ENCODE data around the gene ADCY4. TPM values are rescaled to one million over a fixed set of nuclear protein-coding genes. Genes with fewer than 3 reads are reported as not detected.

ADCY4 gene
- total RNA-seq, 1 experiment from 2014 or later = 0.86 TPM

- H3K4me3 ChIP-seq (replicated peaks in 1 of 2; ENCODE audit: low read depth in 1 of 2, low read length in 2 of 2) = no peak overlapping the region
- H3K9ac ChIP-seq (ENCODE audit: low read length) = no peak overlapping the region
- POLR2A ChIA-PET = no interaction called here
- no peaks in the 10 kb centered on the region for H3K79me2 ChIP-seq (ENCODE audit: insufficient read depth, low read length)
- DNase-seq (ENCODE audit: low read depth, low spot score) (no peak), ATAC-seq (no peak)
- no peaks in the 10 kb centered on the region for H3K9me3 ChIP-seq (ENCODE audit: control insufficient read depth in 1 of 2, insufficient read depth in 1 of 2, low read depth in 1 of 2, low read length in 2 of 2)
- intact Hi-C loops (cut with micrococcal nuclease) = no loop called here
- no peak overlapping the region for H3K27ac ChIP-seq (ENCODE audit: low read depth, low read length)
- BruUV-seq (replicated peaks) = no TSS peak
- no peak overlapping the region for H3K4me2 ChIP-seq (ENCODE audit: low read length)
- no peak overlapping the region for H2AFZ ChIP-seq (ENCODE audit: low read depth, low read length, poor library complexity, severe bottlenecking)
- H3K27me3 ChIP-seq (ENCODE audit: insufficient read depth, low read length) = no peaks in the 10 kb centered on the region
- RAD21 ChIA-PET (ENCODE audit: low non-redundant PET in 1 of 2, low total read pairs in 2 of 2, uncharacterized antibody in 2 of 2, unreplicated experiment in 2 of 2) = no interaction called here
- H3K36me3 ChIP-seq (ENCODE audit: control insufficient read depth in 1 of 2, insufficient read depth in 2 of 2, low read length in 2 of 2) = no peaks in the 10 kb centered on the region
- TF ChIP-seq FOSL1 (IDR thresholded peaks at IDR 0.05; ENCODE audit: low read depth) (no peak), POLR2A (IDR thresholded peaks at IDR 0.05; ENCODE audit: borderline replicate concordance, extremely low read depth, insufficient read depth, insufficient read length) (no peak), SIN3A (IDR thresholded peaks at IDR 0.05; ENCODE audit: low read depth) (no peak), CTCF (IDR thresholded peaks at IDR 0.05 in 2 of 3, conservative IDR thresholded peaks at IDR 0.05 in 1 of 3; ENCODE audit: borderline replicate concordance in 1 of 3, insufficient read depth in 1 of 3, low read depth in 2 of 3, low read length in 2 of 3) (no peak), ATF3 (IDR thresholded peaks at IDR 0.05) (no peak), EZH2phosphoT487 (IDR thresholded peaks at IDR 0.05; ENCODE audit: borderline replicate concordance) (no peak), EGR1 (IDR thresholded peaks at IDR 0.05; ENCODE audit: low read depth) (no peak), ELF1 (IDR thresholded peaks at IDR 0.05; ENCODE audit: borderline replicate concordance, low read depth) (no peak), JUND (IDR thresholded peaks at IDR 0.05) (no peak), SRF (IDR thresholded peaks at IDR 0.05; ENCODE audit: low read depth) (no peak), YY1 (IDR thresholded peaks at IDR 0.05; ENCODE audit: extremely low read depth, insufficient replicate concordance, low read depth, low read length) (no peak), CEBPB (IDR thresholded peaks at IDR 0.05; ENCODE audit: low read depth) (no peak), SP1 (IDR thresholded peaks at IDR 0.05; ENCODE audit: low read depth) (no peak), TCF7L2 (IDR thresholded peaks at IDR 0.05; ENCODE audit: borderline replicate concordance, extremely low read depth, insufficient read depth, insufficient read length) (no peak), POLR2AphosphoS5 (IDR thresholded peaks at IDR 0.05; ENCODE audit: low read depth, low read length) (no peak)
- TF ChIP-seq, protein P1, sequence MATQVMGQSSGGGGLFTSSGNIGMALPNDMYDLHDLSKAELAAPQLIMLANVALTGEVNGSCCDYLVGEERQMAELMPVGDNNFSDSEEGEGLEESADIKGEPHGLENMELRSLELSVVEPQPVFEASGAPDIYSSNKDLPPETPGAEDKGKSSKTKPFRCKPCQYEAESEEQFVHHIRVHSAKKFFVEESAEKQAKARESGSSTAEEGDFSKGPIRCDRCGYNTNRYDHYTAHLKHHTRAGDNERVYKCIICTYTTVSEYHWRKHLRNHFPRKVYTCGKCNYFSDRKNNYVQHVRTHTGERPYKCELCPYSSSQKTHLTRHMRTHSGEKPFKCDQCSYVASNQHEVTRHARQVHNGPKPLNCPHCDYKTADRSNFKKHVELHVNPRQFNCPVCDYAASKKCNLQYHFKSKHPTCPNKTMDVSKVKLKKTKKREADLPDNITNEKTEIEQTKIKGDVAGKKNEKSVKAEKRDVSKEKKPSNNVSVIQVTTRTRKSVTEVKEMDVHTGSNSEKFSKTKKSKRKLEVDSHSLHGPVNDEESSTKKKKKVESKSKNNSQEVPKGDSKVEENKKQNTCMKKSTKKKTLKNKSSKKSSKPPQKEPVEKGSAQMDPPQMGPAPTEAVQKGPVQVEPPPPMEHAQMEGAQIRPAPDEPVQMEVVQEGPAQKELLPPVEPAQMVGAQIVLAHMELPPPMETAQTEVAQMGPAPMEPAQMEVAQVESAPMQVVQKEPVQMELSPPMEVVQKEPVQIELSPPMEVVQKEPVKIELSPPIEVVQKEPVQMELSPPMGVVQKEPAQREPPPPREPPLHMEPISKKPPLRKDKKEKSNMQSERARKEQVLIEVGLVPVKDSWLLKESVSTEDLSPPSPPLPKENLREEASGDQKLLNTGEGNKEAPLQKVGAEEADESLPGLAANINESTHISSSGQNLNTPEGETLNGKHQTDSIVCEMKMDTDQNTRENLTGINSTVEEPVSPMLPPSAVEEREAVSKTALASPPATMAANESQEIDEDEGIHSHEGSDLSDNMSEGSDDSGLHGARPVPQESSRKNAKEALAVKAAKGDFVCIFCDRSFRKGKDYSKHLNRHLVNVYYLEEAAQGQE (IDR thresholded peaks at IDR 0.05; ENCODE audit: low read depth) = no peak
- H4K20me1 ChIP-seq (ENCODE audit: insufficient read depth) = no peaks in the 10 kb centered on the region
- H3K4me1 ChIP-seq (ENCODE audit: control insufficient read depth in 1 of 2, insufficient read depth in 2 of 2, low read length in 2 of 2) = no peaks in the 10 kb centered on the region
- CTCF ChIA-PET = interaction anchor here (1.1 kb wide), 1 partner anchor 33 kb away, joined by 3 read pairs; the partner anchor contains the start of gene CIDEB
- no peaks in the 10 kb centered on the region for H3K9me2 ChIP-seq (ENCODE audit: insufficient read depth)
Measured at GRCh38 chr14:24340606-24341005, 5.7 kb upstream of the ADCY4 start.
